NCI-H187 (cell line): ENCODE results near the gene GUCY2C.
"Not testable (repeated sequence)": the region's sequence is repeated elsewhere in the genome, so short reads cannot be mapped to it uniquely, and the experiment has no call there.

Experiments used
- DNase-seq, 2 experiments: peaks; one replicate each; lab custom pipeline; 2025; lab: John Stamatoyannopoulos, UW

The GUCY2C gene

GRCh38 chr12:14696265-14696741 is at the start of gene GUCY2C:
TSS of gene GUCY2C (minus strand) at chr12:14696599. CDS start at chr12:14696448, 151 bp downstream.
- DNase-seq = no peak

GRCh38 chr12:14743061-14743460 is 46.7 kb upstream of the GUCY2C start:
- DNase-seq = no peak

GRCh38 chr12:14741942-14742341 is 45.5 kb upstream of the GUCY2C start:
- DNase-seq = no peak

GRCh38 chr12:14741153-14741552 is 44.8 kb upstream of the GUCY2C start:
- DNase-seq = no peak

GRCh38 chr12:14736441-14736840 is 40.0 kb upstream of the GUCY2C start:
- DNase-seq = not testable (repeated sequence)

GRCh38 chr12:14731821-14732220 is 35.4 kb upstream of the GUCY2C start:
- no peak for DNase-seq

- DNase-seq = no peak
Observed at GRCh38 chr12:14729586-14729985, 33.2 kb upstream of the GUCY2C start.

- no peak for DNase-seq
Observed at GRCh38 chr12:14723763-14724162, 27.4 kb upstream of the GUCY2C start.

GRCh38 chr12:14716848-14717444 is 20.5 kb upstream of the GUCY2C start:
- DNase-seq = no peak

GRCh38 chr12:14714437-14714836 is 18.0 kb upstream of the GUCY2C start:
- peak; percentile 80 to 84 for DNase-seq

GRCh38 chr12:14710632-14711320 is 14.4 kb upstream of the GUCY2C start:
- DNase-seq = no peak

- no peak for DNase-seq
Observed at GRCh38 chr12:14701809-14702568, 5.6 kb upstream of the GUCY2C start.

GRCh38 chr12:14700935-14701334 is 4.5 kb upstream of the GUCY2C start:
- DNase-seq = no peak

GRCh38 chr12:14699923-14700322 is 3.5 kb upstream of the GUCY2C start:
- DNase-seq = no peak

- DNase-seq = no peak
Observed at GRCh38 chr12:14698555-14698954, 2.2 kb upstream of the GUCY2C start.

- DNase-seq = no peak
Observed at GRCh38 chr12:14695715-14696141, 671 bp downstream of the GUCY2C start.

- no peak for DNase-seq
Observed at GRCh38 chr12:14694970-14695369, 1.4 kb downstream of the GUCY2C start.

- DNase-seq = no peak
Observed at GRCh38 chr12:14694145-14694714, 2.2 kb downstream of the GUCY2C start.

- no peak for DNase-seq
Observed at GRCh38 chr12:14693116-14693515, 3.3 kb downstream of the GUCY2C start.

- DNase-seq = no peak
Observed at GRCh38 chr12:14691560-14691959, 4.8 kb downstream of the GUCY2C start.

- DNase-seq = no peak
Observed at GRCh38 chr12:14689996-14690395, 6.4 kb downstream of the GUCY2C start.

- DNase-seq = no peak
Observed at GRCh38 chr12:14689144-14689543, 7.3 kb downstream of the GUCY2C start.

- DNase-seq = not testable (repeated sequence)
Observed at GRCh38 chr12:14682231-14682630, 14.2 kb downstream of the GUCY2C start.
